ENCODE results near the gene TNK2. TPM values are rescaled to one million over a fixed set of nuclear protein-coding genes. Genes with fewer than 3 reads are reported as not detected.
"Not testable (repeated sequence)": the region's sequence is repeated elsewhere in the genome, so short reads cannot be mapped to it uniquely, and the experiment has no call there.

Gene TNK2
- total RNA-seq, 1 experiment from 2014 or later: 18.2 TPM

GRCh38 chr3:195916991-195917390 lies 8.6 kb upstream of the TNK2 start:
- BruUV-seq (replicated peaks): no TSS peak
- Histone ChIP-seq H3K27me3 (replicated peaks; ENCODE audit: insufficient read depth, low read depth, low read length, poor library complexity) (no peaks in the 10 kb centered on the region), H3K4me3 (ENCODE audit: low read depth, low read length, poor library complexity, severe bottlenecking) (no peak overlapping the region), H3K4me1 (ENCODE audit: insufficient read depth, low read length, poor library complexity, severe bottlenecking) (peaks cover 17% of the 10 kb centered on the region), H3K36me3 (ENCODE audit: insufficient read depth, low read length, poor library complexity, severe bottlenecking) (no peaks in the 10 kb centered on the region), H3K9me3 (ENCODE audit: low read depth, low read length, poor library complexity, severe bottlenecking) (no peaks in the 10 kb centered on the region), H3K27ac (ENCODE audit: low read depth, low read length, poor library complexity, severe bottlenecking) (no peak overlapping the region)
- TF ChIP-seq, protein P1, sequence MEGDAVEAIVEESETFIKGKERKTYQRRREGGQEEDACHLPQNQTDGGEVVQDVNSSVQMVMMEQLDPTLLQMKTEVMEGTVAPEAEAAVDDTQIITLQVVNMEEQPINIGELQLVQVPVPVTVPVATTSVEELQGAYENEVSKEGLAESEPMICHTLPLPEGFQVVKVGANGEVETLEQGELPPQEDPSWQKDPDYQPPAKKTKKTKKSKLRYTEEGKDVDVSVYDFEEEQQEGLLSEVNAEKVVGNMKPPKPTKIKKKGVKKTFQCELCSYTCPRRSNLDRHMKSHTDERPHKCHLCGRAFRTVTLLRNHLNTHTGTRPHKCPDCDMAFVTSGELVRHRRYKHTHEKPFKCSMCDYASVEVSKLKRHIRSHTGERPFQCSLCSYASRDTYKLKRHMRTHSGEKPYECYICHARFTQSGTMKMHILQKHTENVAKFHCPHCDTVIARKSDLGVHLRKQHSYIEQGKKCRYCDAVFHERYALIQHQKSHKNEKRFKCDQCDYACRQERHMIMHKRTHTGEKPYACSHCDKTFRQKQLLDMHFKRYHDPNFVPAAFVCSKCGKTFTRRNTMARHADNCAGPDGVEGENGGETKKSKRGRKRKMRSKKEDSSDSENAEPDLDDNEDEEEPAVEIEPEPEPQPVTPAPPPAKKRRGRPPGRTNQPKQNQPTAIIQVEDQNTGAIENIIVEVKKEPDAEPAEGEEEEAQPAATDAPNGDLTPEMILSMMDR (conservative IDR thresholded peaks at IDR 0.05; ENCODE audit: low read depth, low read length): no peak
- no peak for TF ChIP-seq EZH2 (IDR thresholded peaks at IDR 0.05; ENCODE audit: borderline replicate concordance, low read depth, low read length, poor library complexity, severe bottlenecking)
- intact Hi-C loops (cut with micrococcal nuclease; ENCODE audit: unreplicated experiment): no loop called here
- ChIA-PET CTCF (no interaction called here), POLR2A (ENCODE audit: low non-redundant PET) (no interaction called here)
- DNase-seq (ENCODE audit: low spot score): no peak

DNA sequence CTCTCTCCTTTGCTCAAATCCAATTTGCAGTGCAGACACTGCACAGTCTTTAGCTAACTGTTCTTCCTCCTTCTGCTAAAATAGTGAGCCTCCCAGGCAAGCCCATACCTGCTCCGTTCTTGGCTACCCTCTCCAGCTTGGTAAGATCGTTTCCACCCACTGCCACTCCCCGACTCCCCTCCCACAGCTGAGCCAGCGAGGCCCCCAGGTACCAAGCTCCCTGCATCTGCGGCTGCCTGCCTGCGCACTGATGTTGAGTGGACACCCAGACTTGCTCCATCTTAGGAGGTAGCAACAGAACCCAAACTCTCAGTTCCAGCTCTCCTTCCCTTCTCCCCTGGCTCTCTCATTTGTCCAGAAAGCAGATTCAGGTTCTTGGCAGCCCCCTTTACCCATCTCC lies 7.9 kb upstream of the TNK2 start:
- BruUV-seq (replicated peaks): no TSS peak
- no peak overlapping the region for H3K4me3 ChIP-seq (ENCODE audit: low read depth, low read length, poor library complexity, severe bottlenecking)
- H3K36me3 ChIP-seq (ENCODE audit: insufficient read depth, low read length, poor library complexity, severe bottlenecking): no peaks in the 10 kb centered on the region
- H3K9me3 ChIP-seq (ENCODE audit: low read depth, low read length, poor library complexity, severe bottlenecking): no peaks in the 10 kb centered on the region
- CTCF ChIA-PET: interaction anchor here (0.5 kb wide), 1 partner anchor 20 kb away, joined by 4 read pairs; no protein-coding TSS in a partner anchor
- intact Hi-C loops (cut with micrococcal nuclease; ENCODE audit: unreplicated experiment): no loop called here
- no peaks in the 10 kb centered on the region for H3K27me3 ChIP-seq (replicated peaks; ENCODE audit: insufficient read depth, low read depth, low read length, poor library complexity)
- POLR2A ChIA-PET (ENCODE audit: low non-redundant PET): no interaction called here
- TF ChIP-seq EZH2 (IDR thresholded peaks at IDR 0.05; ENCODE audit: borderline replicate concordance, low read depth, low read length, poor library complexity, severe bottlenecking): no peak
- TF ChIP-seq, protein P1 (conservative IDR thresholded peaks at IDR 0.05; ENCODE audit: low read depth, low read length): no peak
- peaks cover 10% of the 10 kb centered on the region for H3K4me1 ChIP-seq (ENCODE audit: insufficient read depth, low read length, poor library complexity, severe bottlenecking)
- no peak overlapping the region for H3K27ac ChIP-seq (ENCODE audit: low read depth, low read length, poor library complexity, severe bottlenecking)
- DNase-seq (ENCODE audit: low spot score): no peak

- TF ChIP-seq EZH2 (IDR thresholded peaks at IDR 0.05; ENCODE audit: borderline replicate concordance, low read depth, low read length, poor library complexity, severe bottlenecking): no peak
- TF ChIP-seq, protein P1 (conservative IDR thresholded peaks at IDR 0.05; ENCODE audit: low read depth, low read length): peak; percentile 98
- Histone ChIP-seq H3K9me3 (ENCODE audit: low read depth, low read length, poor library complexity, severe bottlenecking) (no peaks in the 10 kb centered on the region), H3K27me3 (replicated peaks; ENCODE audit: insufficient read depth, low read depth, low read length, poor library complexity) (no peaks in the 10 kb centered on the region), H3K4me3 (ENCODE audit: low read depth, low read length, poor library complexity, severe bottlenecking) (no peak overlapping the region), H3K27ac (ENCODE audit: low read depth, low read length, poor library complexity, severe bottlenecking) (peak overlapping the region; percentile 43), H3K36me3 (ENCODE audit: insufficient read depth, low read length, poor library complexity, severe bottlenecking) (no peaks in the 10 kb centered on the region), H3K4me1 (ENCODE audit: insufficient read depth, low read length, poor library complexity, severe bottlenecking) (peaks cover 13% of the 10 kb centered on the region)
- BruUV-seq (replicated peaks): no TSS peak
- DNase-seq (ENCODE audit: low spot score): peak; percentile 96
- ChIA-PET POLR2A (ENCODE audit: low non-redundant PET) (no interaction called here), CTCF (interaction anchor here (0.6 kb wide), 2 partner anchors 41 to 55 kb away, joined by 3 read pairs; no protein-coding TSS in a partner anchor)
- intact Hi-C loops (cut with micrococcal nuclease; ENCODE audit: unreplicated experiment): loop anchor here (1.0 kb wide), 1 partner anchor 56 kb away; no protein-coding TSS in a partner anchor
These were observed 6.5 kb upstream of the TNK2 start for GRCh38 chr3:195914648-195915473.

GRCh38 chr3:195914146-195914545 lies 5.8 kb upstream of the TNK2 start:
- not testable (repeated sequence) for BruUV-seq (replicated peaks)

More at GRCh38 chr3:195914146-195914545, 5.8 kb upstream of the TNK2 start:
- POLR2A ChIA-PET (ENCODE audit: low non-redundant PET); H3K27ac ChIP-seq (ENCODE audit: low read depth, low read length, poor library complexity, severe bottlenecking); H3K36me3 ChIP-seq (ENCODE audit: insufficient read depth, low read length, poor library complexity, severe bottlenecking); intact Hi-C loops (cut with micrococcal nuclease; ENCODE audit: unreplicated experiment); H3K9me3 ChIP-seq (ENCODE audit: low read depth, low read length, poor library complexity, severe bottlenecking); H3K27me3 ChIP-seq (replicated peaks; ENCODE audit: insufficient read depth, low read depth, low read length, poor library complexity); H3K4me3 ChIP-seq (ENCODE audit: low read depth, low read length, poor library complexity, severe bottlenecking); DNase-seq (ENCODE audit: low spot score): not testable (repeated sequence)
- H3K4me1 ChIP-seq (ENCODE audit: insufficient read depth, low read length, poor library complexity, severe bottlenecking): peaks cover 15% of the 10 kb centered on the region
- CTCF ChIA-PET: interaction anchor here (0.6 kb wide), 1 partner anchor 1091 kb away, joined by 3 read pairs; no protein-coding TSS in a partner anchor

Measured in A673 (cell line).